ENCODE measurements around the gene CA9.

The CA9 gene

GRCh38 chr9:35652829-35653209 is 20.9 kb upstream of the CA9 start:
- DNase-seq: no peak

- DNase-seq: no peak
Measured at GRCh38 chr9:35653611-35654010, 20.1 kb upstream of the CA9 start.

- no peak for DNase-seq
Measured at GRCh38 chr9:35656348-35656747, 17.4 kb upstream of the CA9 start.

- DNase-seq: no peak
Measured at GRCh38 chr9:35656831-35657545, 16.7 kb upstream of the CA9 start.

- peak; percentile 93 for DNase-seq
Measured at GRCh38 chr9:35657546-35658136, 16.1 kb upstream of the CA9 start, which contains the start of gene RMRP. TSS of gene RMRP (minus strand) at chr9:35658019.

- peak; percentile 86 for DNase-seq
Measured at GRCh38 chr9:35658137-35658967, 15.4 kb upstream of the CA9 start, which contains the start of gene CCDC107. TSS of gene CCDC107 (plus strand) at chr9:35658292. CDS start at chr9:35658380, 88 bp downstream.

- DNase-seq: no peak
Measured at GRCh38 chr9:35658968-35659220, 14.8 kb upstream of the CA9 start.

- DNase-seq: no peak
Measured at GRCh38 chr9:35659340-35659739, 14.4 kb upstream of the CA9 start.

GRCh38 chr9:35660966-35661415 is 12.7 kb upstream of the CA9 start:
- DNase-seq: no peak

- DNase-seq: peak; percentile 55
Measured at GRCh38 chr9:35661756-35662350, 11.9 kb upstream of the CA9 start.

- DNase-seq: no peak
Measured at GRCh38 chr9:35662437-35662836, 11.3 kb upstream of the CA9 start.

GRCh38 chr9:35664531-35665470 is 8.9 kb upstream of the CA9 start, which contains the start of gene ARHGEF39:
TSS of gene ARHGEF39 (minus strand) at chr9:35665195. CDS start at chr9:35665169, 26 bp downstream.
- DNase-seq: peak; percentile 56

- no peak for DNase-seq
Measured at GRCh38 chr9:35665471-35665818, 8.3 kb upstream of the CA9 start.

GRCh38 chr9:35666045-35666444 is 7.7 kb upstream of the CA9 start:
- DNase-seq: no peak

- DNase-seq: no peak
Measured at GRCh38 chr9:35666549-35666948, 7.2 kb upstream of the CA9 start.

- DNase-seq: no peak
Measured at GRCh38 chr9:35667939-35668338, 5.8 kb upstream of the CA9 start.

GRCh38 chr9:35669331-35670145 is 4.2 kb upstream of the CA9 start:
- DNase-seq: no peak

- DNase-seq: no peak
Measured at GRCh38 chr9:35674025-35674361, 265 bp downstream of the CA9 start.

- DNase-seq: no peak
Measured at GRCh38 chr9:35675204-35675603, 1.5 kb downstream of the CA9 start.

- peak; percentile 11 for DNase-seq
Measured at GRCh38 chr9:35675732-35676392, 2.1 kb downstream of the CA9 start.

GRCh38 chr9:35679091-35679490 is 5.4 kb downstream of the CA9 start:
- no peak for DNase-seq
